ENCODE results near the gene ZNF92. TPM values are rescaled to one million over a fixed set of nuclear protein-coding genes. Genes with fewer than 3 reads are reported as not detected.
A peak's percentile ranks its signal among the peaks of the same experiment; 100 is the strongest.

Gene ZNF92
- total and polyA plus RNA-seq, 2 of the 13 experiments (the other 11 are each of a cell fraction or from before 2014, with no cell fraction given) = 4.0 to 13.2 TPM

DNA sequence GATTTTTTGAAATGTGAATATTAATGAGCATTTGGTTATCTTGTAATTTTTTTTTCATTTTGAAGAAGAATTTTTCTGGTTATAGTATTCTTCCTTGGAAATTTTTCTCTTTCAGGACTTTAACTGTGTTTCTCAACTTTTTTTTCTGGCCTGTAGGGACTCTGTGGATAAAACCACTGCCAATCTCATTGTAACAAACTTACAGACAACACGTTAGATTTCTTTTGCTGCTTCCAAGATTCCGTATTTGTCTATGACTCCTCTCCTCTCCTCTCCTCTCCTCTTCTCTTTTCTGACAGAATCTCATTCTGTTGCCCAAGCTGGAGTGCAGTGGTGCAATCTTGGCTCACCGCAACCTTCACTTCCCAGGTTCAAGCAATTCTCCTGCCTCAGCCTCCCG lies 19.4 kb upstream of the ZNF92 start (continued):
- peak; percentile 89 for TF ChIP-seq PCBP1 (IDR thresholded peaks at IDR 0.05; ENCODE audit: borderline replicate concordance, low read depth, low read length)
- TF ChIP-seq GTF3A (CRISPR knock-in tag; conservative IDR thresholded peaks at IDR 0.05) = no peak
- no peak for TF ChIP-seq CENPX (CRISPR knock-in tag; IDR thresholded peaks at IDR 0.05)

DNA sequence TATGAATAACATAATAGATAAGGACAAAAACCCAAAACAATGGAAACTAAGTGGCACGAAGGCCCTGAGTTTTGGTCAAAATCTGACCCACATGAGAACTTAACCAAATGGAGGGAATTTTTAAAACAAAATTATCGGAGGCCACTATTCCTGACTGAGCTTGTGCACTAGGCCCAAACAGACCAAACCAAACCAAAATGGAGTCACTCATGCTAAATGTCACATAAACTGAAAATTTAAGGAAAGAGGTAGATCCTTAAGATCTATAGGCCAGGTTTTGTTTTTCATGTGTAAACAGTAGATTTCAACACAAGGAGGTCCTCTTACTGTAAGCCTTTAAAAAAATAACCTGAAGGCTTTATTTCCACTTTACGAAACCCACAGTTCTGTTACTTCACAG lies 3.8 kb upstream of the ZNF92 start:
- Histone ChIP-seq H3K4me3 (replicated peaks in 1 of 3; ENCODE audit: insufficient read depth in 1 of 3, low read depth in 2 of 3, low read length in 3 of 3) (no peak overlapping the region), H2AFZ (ENCODE audit: low read length) (no peak overlapping the region), H3K27ac (ENCODE audit: extremely low read length, insufficient read depth, low read length) (no peak overlapping the region), H3K4me1 (ENCODE audit: insufficient read depth, low read length) (peaks cover 30% of the 10 kb centered on the region), H3K36me3 (replicated peaks in 1 of 2; ENCODE audit: control insufficient read depth in 1 of 2, insufficient read depth in 2 of 2, low read length in 2 of 2) (no peaks in the 10 kb centered on the region), H3K4me2 (ENCODE audit: low read depth, low read length) (no peak overlapping the region), H3K79me2 (ENCODE audit: insufficient read depth, low read length) (peaks cover 12% of the 10 kb centered on the region), H3K27me3 (ENCODE audit: control insufficient read depth in 1 of 2, insufficient read depth in 2 of 2, low read length in 2 of 2) (no peaks in the 10 kb centered on the region; a peak in 1 of 5 replicates), H3K9me3 (ENCODE audit: low read length) (no peaks in the 10 kb centered on the region), H4K20me1 (ENCODE audit: insufficient read depth, low read length) (no peaks in the 10 kb centered on the region), H3K9ac (ENCODE audit: insufficient read depth, low read depth, low read length) (no peak overlapping the region)
- FAIRE-seq (no peak), DNase-seq (ENCODE audit: low spot score) (no peak), ATAC-seq (no peak)
- WGBS (ENCODE audit: low lambda C conversion rate) = 99% methylated on average over 3 of the region's 3 CpGs
- POLR2A ChIA-PET = no interaction called here
- no peak for TF ChIP-seq ZMYM3 (CRISPR knock-in tag; IDR thresholded peaks at IDR 0.05)
- no peak for TF ChIP-seq MYNN (CRISPR knock-in tag; IDR thresholded peaks at IDR 0.05; ENCODE audit: low read depth)
- no peak for TF ChIP-seq CSRNP1 (CRISPR knock-in tag; IDR thresholded peaks at IDR 0.05)
- TF ChIP-seq ZNF337 (CRISPR knock-in tag; IDR thresholded peaks at IDR 0.05; ENCODE audit: borderline replicate concordance, low read depth) = no peak
- TF ChIP-seq HDAC6 (IDR thresholded peaks at IDR 0.05; ENCODE audit: low read depth, low read length) = no peak
- no TSS peak for BruUV-seq (replicated peaks)
- CTCF ChIA-PET (ENCODE audit: low intra/inter-chr PET ratio, low total read pairs) = no interaction called here
- in situ Hi-C loops (cut with HindIII; ENCODE audit: extremely low pct_ligation_motif_present, low pct_unique_long_range_greater_than_20kb) = no loop called here
- intact Hi-C loops (cut with micrococcal nuclease; ENCODE audit: unreplicated experiment) = no loop called here
